Fibroblast of pulmonary artery (primary cell): ENCODE results near the gene OPA3.

Source experiments
- DNase-seq: peaks from one replicate; pipeline ENCODE4 v3.0.0-alpha.2; 2010; ENCODE audit warnings: low read depth
- H3K4me3 ChIP-seq: replicated peaks from 2 replicates; pipeline ENCODE4 v1.5.1; 2011; ENCODE audit warnings: low read depth, mild to moderate bottlenecking, control low read depth, low read length, moderate library complexity
- CTCF ChIP-seq: IDR thresholded peaks from 2 replicates; pipeline ENCODE4 v1.5.1; 2011; ENCODE audit warnings: mild to moderate bottlenecking, control low read depth, low read length, inconsistent platforms; ENCODE audit errors: missing control alignments

The OPA3 gene

GRCh38 chr19:45547965-45548609 lies 36.5 kb downstream of the OPA3 start:
- peak; percentile 49 for DNase-seq
- TF ChIP-seq CTCF = no peak
- no peak overlapping the region for H3K4me3 ChIP-seq

- H3K4me3 ChIP-seq = no peak overlapping the region
- TF ChIP-seq CTCF = no peak
- DNase-seq = no peak
Observed at GRCh38 chr19:45547211-45547770, 37.3 kb downstream of the OPA3 start.

DNA sequence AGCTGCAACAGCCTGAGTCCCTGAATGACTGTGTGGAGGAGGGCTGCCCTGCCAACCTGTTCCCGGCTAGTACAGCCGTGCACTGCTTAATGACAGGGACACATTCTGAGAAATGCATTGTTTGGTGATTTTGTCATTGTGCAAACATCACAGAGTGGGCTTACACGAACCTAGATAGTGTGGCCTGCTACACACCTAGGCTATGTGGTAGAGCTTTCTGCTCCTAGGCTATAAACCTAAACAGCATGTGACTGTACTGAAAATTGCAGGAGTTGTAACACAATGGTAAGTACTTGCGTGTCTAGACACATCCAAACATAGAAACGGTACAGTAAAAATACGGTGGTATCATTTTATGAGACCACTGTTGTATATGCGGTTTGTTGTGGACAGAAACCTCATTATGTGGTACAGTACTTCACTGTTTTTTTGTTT lies 42.4 kb downstream of the OPA3 start:
- DNase-seq = no peak
- no peak overlapping the region for H3K4me3 ChIP-seq
- no peak for TF ChIP-seq CTCF

DNA sequence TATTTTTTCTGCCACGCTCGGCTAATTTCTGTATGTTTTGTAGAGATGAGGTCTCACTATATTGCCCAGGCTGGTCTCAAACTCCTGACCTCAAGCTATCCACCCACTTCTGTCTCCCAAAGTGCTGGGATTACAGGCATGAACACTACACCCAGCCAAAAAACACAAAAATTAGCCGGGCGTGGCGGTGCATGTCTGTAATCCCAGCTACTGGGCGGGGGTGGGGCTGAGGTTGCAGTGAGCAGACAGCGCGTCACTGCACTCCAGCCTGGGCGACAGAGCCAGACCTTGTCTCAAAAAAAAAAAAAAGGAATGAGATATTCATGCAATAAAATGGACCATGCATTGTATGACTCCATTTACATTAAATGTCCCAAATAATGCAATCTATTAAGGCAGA lies 45.1 kb downstream of the OPA3 start:
- H3K4me3 ChIP-seq = no peak overlapping the region
- no peak for DNase-seq
- no peak for TF ChIP-seq CTCF

DNA sequence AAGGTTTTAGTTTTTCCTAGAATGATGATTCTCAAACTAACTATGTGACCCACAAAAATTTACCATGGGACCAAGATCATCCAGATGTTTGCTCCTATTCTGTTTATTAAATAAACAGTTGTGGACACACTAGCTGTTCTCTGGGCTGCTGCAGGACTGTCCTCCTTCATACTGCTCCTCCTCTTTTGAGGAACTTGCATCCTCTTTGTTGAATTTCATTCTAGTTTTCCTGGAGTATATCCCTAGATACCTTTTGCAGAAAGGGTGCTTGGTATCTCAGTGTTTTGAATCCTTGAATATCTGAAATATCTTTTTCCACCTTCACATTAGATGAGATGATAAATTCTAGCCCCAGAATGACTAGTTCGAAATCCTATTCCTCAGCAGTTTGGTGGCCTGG lies 53.3 kb downstream of the OPA3 start:
- no peak for DNase-seq
- TF ChIP-seq CTCF = no peak
- H3K4me3 ChIP-seq = no peak overlapping the region

GRCh38 chr19:45529420-45529785 lies 55.2 kb downstream of the OPA3 start:
- DNase-seq = no peak
- H3K4me3 ChIP-seq = no peak overlapping the region
- no peak for TF ChIP-seq CTCF
